Kidney (tissue), 14 donors: ENCODE measurements around the gene GULP1. TPM values are rescaled to one million over a fixed set of nuclear protein-coding genes. Genes with fewer than 3 reads are reported as not detected.

Experiments used
- DNase-seq, 5 donors: peaks; one replicate each; pipeline ENCODE4 v3.0.0-alpha.2; 2013 to 2020
- FAIRE-seq: peaks from 2 replicates; lab custom pipeline; 2012; peaks lifted over from hg19 to GRCh38; lab: Jason Lieb, UNC
- H3K27ac ChIP-seq, 2 donors: one replicate each; pipeline ENCODE4 v1.7.0; 2013; ENCODE audit warnings: low read depth in 2 of 2, low read length in 2 of 2, inconsistent platforms in 1 of 2
- H3K27me3 ChIP-seq: one replicate; pipeline ENCODE4 v1.7.1; 2013; ENCODE audit warnings: low read length, inconsistent platforms; ENCODE audit not compliant: control insufficient read depth, insufficient read depth
- H3K36me3 ChIP-seq, 3 donors: one replicate each; pipeline versions ENCODE4 v1.7.0 to v1.7.1; 2013; ENCODE audit warnings: low read length in 3 of 3, control low read depth in 1 of 3, inconsistent platforms in 1 of 3; ENCODE audit not compliant: insufficient read depth in 3 of 3, control insufficient read depth in 2 of 3
- H3K4me1 ChIP-seq, 3 donors: one replicate each; pipeline versions ENCODE4 v1.7.0 to v1.7.1; 2013; ENCODE audit warnings: low read length in 3 of 3, inconsistent platforms in 1 of 3, low read depth in 1 of 3; ENCODE audit not compliant: control insufficient read depth in 2 of 3, insufficient read depth in 2 of 3
- H3K4me3 ChIP-seq, 3 donors: one replicate each; pipeline versions ENCODE4 v1.7.0 to v1.8.1; 2013; ENCODE audit warnings: low read length in 3 of 3, control low read depth in 1 of 3, inconsistent platforms in 1 of 3
- H3K9ac ChIP-seq, 3 donors: one replicate each; pipeline versions ENCODE4 v1.7.0 to v1.7.1; 2013; ENCODE audit warnings: low read length in 3 of 3, control low read depth in 1 of 3, inconsistent platforms in 1 of 3
- H3K9me3 ChIP-seq, 3 donors: one replicate each; pipeline versions ENCODE4 v1.7.0 to v1.7.1; 2013; ENCODE audit warnings: low read length in 3 of 3, control low read depth in 1 of 3, inconsistent platforms in 1 of 3; ENCODE audit not compliant: control insufficient read depth in 2 of 3, insufficient read depth in 1 of 3
- CTCF ChIP-seq: IDR thresholded peaks from 3 replicates; pipeline ENCODE4 v1.5.1; 2012; ENCODE audit warnings: mild to moderate bottlenecking, moderate library complexity, borderline replicate concordance; ENCODE audit not compliant: insufficient read depth; ENCODE audit errors: extremely low read depth
- intact Hi-C: fragments of 100-400 bp; cut with DNase I; formaldehyde crosslinking; loops from one replicate; pipeline ENCODE4 v1.11.1; 2022
- polyA plus RNA-seq: library from polyadenylated mRNA; stranded (reverse); fragments of 350-450 nt; fragmentation: Illumina TruSeq; extraction: RNeasy Lipid Tissue Mini Kit (QIAGEN cat#74804); gene quantifications from one replicate; pipeline ENCODE4 v1.2.3, GENCODE V29; 2014; ENCODE audit warnings: low read depth, low replicate concordance; ENCODE audit not compliant: insufficient read depth
- total RNA-seq: library from RNA; stranded (reverse); fragmentation: NEBNext Ultra II Directional; extraction: Animal tissue kit (Norgen Biotek cat#: 25700); gene quantifications from one replicate; pipeline ENCODE4 v1.2.1, GENCODE V29; 2021
- donor health status: control.
- donor health status: control.
- donor health status: control.
- donor health status: control.
- donor health status: control.
- donor health status: DM: yes; HTN: yes; CAD: no.
- donor health status: Normal renal cell carcinoma (clear cell type).

GULP1 gene
- total and polyA plus RNA-seq, 2 donors from 2014 or later: 12.2 to 34.4 TPM

- intact Hi-C loops: no loop called here
- DNase-seq (peak in 2 of 5 donors; percentile 58 to 63), FAIRE-seq (no peak)
- H3K9ac ChIP-seq: no peak overlapping the region
- no peak overlapping the region for H3K4me3 ChIP-seq
- H3K27me3 ChIP-seq: no peaks in the 10 kb centered on the region
- H3K36me3 ChIP-seq: no peaks in the 10 kb centered on the region
- no peaks in the 10 kb centered on the region for H3K4me1 ChIP-seq
- H3K9me3 ChIP-seq: no peaks in the 10 kb centered on the region
- H3K27ac ChIP-seq: no peak overlapping the region
- TF ChIP-seq CTCF: no peak
These were observed 332.4 kb downstream of the GULP1 start for GRCh38 chr2:188623995-188624643.

DNA sequence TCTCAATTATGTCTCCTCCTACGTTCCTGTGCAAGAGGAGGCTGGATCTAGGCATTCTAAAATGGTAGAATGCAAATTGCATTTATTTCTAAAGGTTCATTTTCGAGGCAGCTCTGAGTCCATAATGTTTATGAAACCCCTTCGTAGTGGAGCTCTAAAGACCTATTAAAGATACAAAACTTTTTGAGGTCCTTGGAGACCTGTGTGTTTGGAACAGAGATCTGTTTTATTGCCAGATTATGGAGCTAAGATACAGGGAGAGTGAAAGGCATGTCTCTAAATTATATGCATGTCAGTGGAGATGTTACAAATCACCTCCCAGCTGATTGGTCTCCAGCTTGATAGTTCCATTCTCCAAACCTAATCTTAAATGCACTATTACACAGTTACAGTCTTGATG, 335.8 kb downstream of the GULP1 start:
- no peaks in the 10 kb centered on the region for H3K36me3 ChIP-seq
- DNase-seq (no peak), FAIRE-seq (no peak)
- H3K27ac ChIP-seq: no peak overlapping the region
- H3K4me1 ChIP-seq: peaks cover 0 to 2% (median 0%) of the 10 kb centered on the region in 3 donors
- no peak overlapping the region for H3K4me3 ChIP-seq
- H3K9me3 ChIP-seq: no peaks in the 10 kb centered on the region
- no peak for TF ChIP-seq CTCF
- no peak overlapping the region for H3K9ac ChIP-seq
- H3K27me3 ChIP-seq: no peaks in the 10 kb centered on the region
- intact Hi-C loops: no loop called here

DNA sequence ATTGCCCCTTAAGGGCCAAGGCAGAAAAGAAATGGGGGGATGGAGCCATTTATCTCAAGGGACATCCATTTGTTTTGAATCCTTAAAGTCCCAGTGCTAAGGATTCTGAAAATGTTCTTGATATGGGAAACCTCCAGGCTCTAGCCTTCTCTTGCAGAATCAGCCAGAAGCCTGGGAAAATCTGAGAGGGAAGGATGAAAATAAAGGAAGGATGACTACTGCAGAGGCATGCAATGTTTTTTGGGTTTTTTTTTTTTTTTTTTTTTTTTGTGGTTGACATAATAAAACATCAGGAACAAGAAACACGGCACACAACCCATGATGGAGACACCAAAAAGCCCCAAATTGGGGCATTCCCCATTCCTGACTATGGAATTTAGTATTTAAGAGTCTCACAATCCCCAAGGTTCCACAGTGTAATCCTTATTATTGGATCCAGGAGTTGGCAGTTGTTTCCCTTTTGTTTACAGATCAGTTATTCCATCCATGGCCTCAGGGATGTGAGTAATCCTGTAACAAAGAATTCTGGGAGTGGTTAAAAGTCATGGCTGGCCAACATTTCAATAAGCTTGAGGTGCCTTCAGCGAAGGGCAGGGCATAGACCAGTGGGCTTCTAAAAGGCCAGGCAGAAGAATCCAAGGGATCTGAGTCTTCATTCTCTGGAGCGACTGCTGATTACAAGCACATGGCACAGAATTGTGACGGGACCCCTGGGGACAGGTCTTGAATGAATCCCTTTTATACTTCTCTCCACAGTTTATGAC, 337.5 kb downstream of the GULP1 start:
- FAIRE-seq (no peak), DNase-seq (no peak)
- no peaks in the 10 kb centered on the region for H3K9me3 ChIP-seq
- H3K36me3 ChIP-seq: no peaks in the 10 kb centered on the region
- no peaks in the 10 kb centered on the region for H3K27me3 ChIP-seq
- H3K4me1 ChIP-seq: peaks cover 0 to 2% (median 0%) of the 10 kb centered on the region in 3 donors
- intact Hi-C loops: no loop called here
- no peak overlapping the region for H3K4me3 ChIP-seq
- no peak for TF ChIP-seq CTCF
- no peak overlapping the region for H3K27ac ChIP-seq
- H3K9ac ChIP-seq: no peak overlapping the region
